Fibroblast of skin of right biceps (primary cell): ENCODE data around the gene MYEF2.

Source experiments
- DNase-seq: peaks from one replicate; pipeline ENCODE4 v3.0.0-alpha.2; 2013

Gene MYEF2

GRCh38 chr15:48144889-48145288 is 33.2 kb downstream of the MYEF2 start:
- peak; percentile 55 for DNase-seq

GRCh38 chr15:48143856-48144255 is 34.2 kb downstream of the MYEF2 start:
- DNase-seq: peak; percentile 49

GRCh38 chr15:48132874-48133273 is 45.2 kb downstream of the MYEF2 start:
- DNase-seq: no peak

GRCh38 chr15:48131324-48131723 is 46.8 kb downstream of the MYEF2 start:
- no peak for DNase-seq

GRCh38 chr15:48126667-48127355 is 51.3 kb downstream of the MYEF2 start:
- no peak for DNase-seq

GRCh38 chr15:48121849-48122248 is 56.2 kb downstream of the MYEF2 start:
- no peak for DNase-seq

GRCh38 chr15:48120745-48121144 is 57.4 kb downstream of the MYEF2 start, which contains the start of gene SLC24A5:
Gene SLC24A5, plus strand, starts transcription at chr15:48120990. Its CDS starts 55 bp downstream, at chr15:48121045.
- no peak for DNase-seq

GRCh38 chr15:48119277-48119676 is 58.8 kb downstream of the MYEF2 start:
- DNase-seq: peak; percentile 10

- peak; percentile 33 for DNase-seq
These were observed 65.9 kb downstream of the MYEF2 start for GRCh38 chr15:48112242-48112641.

GRCh38 chr15:48109856-48110531 is 68.1 kb downstream of the MYEF2 start:
- DNase-seq: no peak

- DNase-seq: no peak
These were observed 68.9 kb downstream of the MYEF2 start for GRCh38 chr15:48109212-48109611.

GRCh38 chr15:48105936-48106335 is 72.2 kb downstream of the MYEF2 start:
- no peak for DNase-seq

GRCh38 chr15:48103647-48104046 is 74.4 kb downstream of the MYEF2 start:
- no peak for DNase-seq

- peak; percentile 12 for DNase-seq
These were observed 75.9 kb downstream of the MYEF2 start for GRCh38 chr15:48102167-48102566.

- DNase-seq: peak; percentile 4
These were observed 76.6 kb downstream of the MYEF2 start for GRCh38 chr15:48101376-48101961.

- no peak for DNase-seq
These were observed 80.8 kb downstream of the MYEF2 start for GRCh38 chr15:48097264-48097663.

- DNase-seq: peak; percentile 92
These were observed 81.3 kb downstream of the MYEF2 start for GRCh38 chr15:48096813-48097212.

- DNase-seq: no peak
These were observed 81.7 kb downstream of the MYEF2 start for GRCh38 chr15:48096355-48096786.

GRCh38 chr15:48091522-48091921 is 86.6 kb downstream of the MYEF2 start:
- DNase-seq: peak; percentile 14

GRCh38 chr15:48090666-48091065 is 87.4 kb downstream of the MYEF2 start:
- no peak for DNase-seq

GRCh38 chr15:48090115-48090514 is 88.0 kb downstream of the MYEF2 start:
- no peak for DNase-seq

GRCh38 chr15:48089702-48090101 is 88.4 kb downstream of the MYEF2 start:
- DNase-seq: no peak

GRCh38 chr15:48087844-48088243 is 90.3 kb downstream of the MYEF2 start:
- DNase-seq: no peak

- DNase-seq: peak; percentile 76
These were observed 91.5 kb downstream of the MYEF2 start for GRCh38 chr15:48086576-48086975.
